ENCODE measurements around the gene HSPA1L. TPM values are rescaled to one million over a fixed set of nuclear protein-coding genes. Genes with fewer than 3 reads are reported as not detected.
"Not testable (repeated sequence)": the region's sequence is repeated elsewhere in the genome, so short reads cannot be mapped to it uniquely, and the experiment has no call there.

The HSPA1L gene
- total and polyA plus RNA-seq, 2 donors (not counting 3 experiments of a cell fraction or from before 2014, with no cell fraction given), result 0.32 to 0.77 TPM

DNA sequence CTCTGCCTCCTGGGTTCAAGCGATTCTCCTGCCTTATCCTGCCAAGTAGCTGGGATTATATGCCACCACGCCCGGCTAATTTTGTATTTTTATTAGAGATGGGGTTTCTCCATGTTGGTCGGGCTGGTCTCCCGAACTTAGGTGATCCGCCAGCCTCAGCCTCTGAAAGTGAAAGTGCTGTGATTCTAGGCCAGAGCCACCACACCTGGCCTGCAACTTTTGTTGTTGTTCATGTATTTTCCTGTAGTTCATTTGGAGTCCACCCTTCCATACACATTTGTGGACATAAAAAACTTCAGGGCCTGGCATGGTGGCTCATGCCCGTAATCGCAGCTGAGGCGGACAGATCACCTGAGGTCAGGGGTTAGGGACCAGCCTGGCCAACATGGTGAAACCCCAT, 27.0 kb upstream of the HSPA1L start:
- no peak for TF ChIP-seq MYC (IDR thresholded peaks at IDR 0.05; ENCODE audit: low read depth, low read length)
- TF ChIP-seq, protein P1, sequence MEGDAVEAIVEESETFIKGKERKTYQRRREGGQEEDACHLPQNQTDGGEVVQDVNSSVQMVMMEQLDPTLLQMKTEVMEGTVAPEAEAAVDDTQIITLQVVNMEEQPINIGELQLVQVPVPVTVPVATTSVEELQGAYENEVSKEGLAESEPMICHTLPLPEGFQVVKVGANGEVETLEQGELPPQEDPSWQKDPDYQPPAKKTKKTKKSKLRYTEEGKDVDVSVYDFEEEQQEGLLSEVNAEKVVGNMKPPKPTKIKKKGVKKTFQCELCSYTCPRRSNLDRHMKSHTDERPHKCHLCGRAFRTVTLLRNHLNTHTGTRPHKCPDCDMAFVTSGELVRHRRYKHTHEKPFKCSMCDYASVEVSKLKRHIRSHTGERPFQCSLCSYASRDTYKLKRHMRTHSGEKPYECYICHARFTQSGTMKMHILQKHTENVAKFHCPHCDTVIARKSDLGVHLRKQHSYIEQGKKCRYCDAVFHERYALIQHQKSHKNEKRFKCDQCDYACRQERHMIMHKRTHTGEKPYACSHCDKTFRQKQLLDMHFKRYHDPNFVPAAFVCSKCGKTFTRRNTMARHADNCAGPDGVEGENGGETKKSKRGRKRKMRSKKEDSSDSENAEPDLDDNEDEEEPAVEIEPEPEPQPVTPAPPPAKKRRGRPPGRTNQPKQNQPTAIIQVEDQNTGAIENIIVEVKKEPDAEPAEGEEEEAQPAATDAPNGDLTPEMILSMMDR (IDR thresholded peaks at IDR 0.05; ENCODE audit: extremely low read depth in 1 of 2, insufficient read depth in 1 of 2, low read depth in 1 of 2, low read length in 2 of 2), result no peak
- no peak for TF ChIP-seq JUN (IDR thresholded peaks at IDR 0.05; ENCODE audit: borderline replicate concordance, insufficient read depth, insufficient read length, low read depth)
- no peak for TF ChIP-seq GATA2 (IDR thresholded peaks at IDR 0.05; ENCODE audit: insufficient read depth, insufficient read length, low read depth, low read length)
- no peak for TF ChIP-seq EZH2 (IDR thresholded peaks at IDR 0.05; ENCODE audit: borderline replicate concordance, low read depth, low read length, severe bottlenecking)
- no peak for TF ChIP-seq POLR2A (IDR thresholded peaks at IDR 0.05; ENCODE audit: low read depth, low read length)
- TF ChIP-seq, protein P2, sequence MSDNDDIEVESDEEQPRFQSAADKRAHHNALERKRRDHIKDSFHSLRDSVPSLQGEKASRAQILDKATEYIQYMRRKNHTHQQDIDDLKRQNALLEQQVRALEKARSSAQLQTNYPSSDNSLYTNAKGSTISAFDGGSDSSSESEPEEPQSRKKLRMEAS (IDR thresholded peaks at IDR 0.05; ENCODE audit: insufficient read depth, insufficient read length), result no peak
- TF ChIP-seq POLR2AphosphoS5 (IDR thresholded peaks at IDR 0.05; ENCODE audit: insufficient read depth, low read depth, low read length), result no peak
- TF ChIP-seq FOS (IDR thresholded peaks at IDR 0.05; ENCODE audit: borderline replicate concordance, insufficient read depth, low read length), result no peak
- H3K4me2 ChIP-seq (ENCODE audit: insufficient read depth, low read length), result no peak overlapping the region
- H4K20me1 ChIP-seq (replicated peaks; ENCODE audit: control insufficient read depth, extremely low read depth, insufficient read depth, low read length), result peaks cover 4% of the 10 kb centered on the region
- no TSS peak for BruUV-seq (replicated peaks)
- peaks cover 14% of the 10 kb centered on the region for H3K4me1 ChIP-seq (ENCODE audit: control insufficient read depth, extremely low read depth, insufficient read depth, low read length)
- no peak overlapping the region for H3K27ac ChIP-seq (ENCODE audit: insufficient read depth, low read depth, low read length)
- H3K79me2 ChIP-seq (ENCODE audit: control insufficient read depth, insufficient read depth, low read length), result peaks cover 21% of the 10 kb centered on the region
- dilution Hi-C loops (cut with MboI; ENCODE audit: extremely low pct_ligation_motif_present, low sequenced_read_pairs) (no loop called here), intact Hi-C loops (cut with micrococcal nuclease) (no loop called here)
- H3K9me1 ChIP-seq (replicated peaks; ENCODE audit: control insufficient read depth, extremely low read depth, insufficient read depth, low read length), result no peaks in the 10 kb centered on the region
- H3K9me3 ChIP-seq (replicated peaks; ENCODE audit: control insufficient read depth, insufficient read depth, low read length), result no peaks in the 10 kb centered on the region
- FAIRE-seq (no peak), DNase-seq (ENCODE audit: low read depth, low spot score) (no peak)
- H3K4me3 ChIP-seq (replicated peaks in 1 of 3; ENCODE audit: insufficient read depth in 1 of 3, low read depth in 1 of 3, low read length in 3 of 3), result no peak overlapping the region
- POLR2A ChIA-PET, result no interaction called here
- CTCF ChIA-PET, result interaction anchor here (0.9 kb wide), 1 partner anchor 12 kb away, joined by 3 read pairs; no protein-coding TSS in a partner anchor
- H2AFZ ChIP-seq (ENCODE audit: low read depth, low read length), result no peak overlapping the region
- peaks cover 21 to 24% of the 10 kb centered on the region in 2 experiments for H3K36me3 ChIP-seq (ENCODE audit: control insufficient read depth in 2 of 2, extremely low read depth in 1 of 2, insufficient read depth in 2 of 2, low read length in 2 of 2)
- no peak overlapping the region for H3K9ac ChIP-seq (replicated peaks; ENCODE audit: extremely low read depth, insufficient read depth, low read length)
- H3K27me3 ChIP-seq (ENCODE audit: control insufficient read depth in 2 of 2, insufficient read depth in 2 of 2, low read length in 2 of 2), result no peaks in the 10 kb centered on the region

DNA sequence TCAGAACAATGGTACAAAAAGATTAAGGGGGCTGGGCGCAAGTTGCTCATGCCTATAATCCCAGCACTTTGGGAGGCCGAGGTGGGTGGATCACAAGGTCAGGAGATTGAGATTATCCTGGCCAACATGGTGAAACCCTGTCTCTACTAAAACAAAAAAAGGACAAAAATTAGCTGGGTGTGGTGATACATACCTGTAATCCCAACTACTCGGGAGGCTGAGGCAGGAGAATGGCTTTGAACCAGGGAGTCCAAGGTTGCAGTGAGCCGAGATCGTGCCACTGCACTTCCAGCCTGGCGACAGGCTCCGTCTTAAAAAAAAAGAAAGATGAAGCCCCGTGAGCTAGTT, 24.7 kb upstream of the HSPA1L start:
- BruUV-seq (replicated peaks); H3K4me2 ChIP-seq (ENCODE audit: insufficient read depth, low read length); dilution Hi-C loops (cut with MboI; ENCODE audit: extremely low pct_ligation_motif_present, low sequenced_read_pairs); H3K9me3 ChIP-seq (replicated peaks; ENCODE audit: control insufficient read depth, insufficient read depth, low read length); H3K27me3 ChIP-seq (ENCODE audit: control insufficient read depth in 2 of 2, insufficient read depth in 2 of 2, low read length in 2 of 2); H3K9me1 ChIP-seq (replicated peaks; ENCODE audit: control insufficient read depth, extremely low read depth, insufficient read depth, low read length); H3K27ac ChIP-seq (ENCODE audit: insufficient read depth, low read depth, low read length); H3K9ac ChIP-seq (replicated peaks; ENCODE audit: extremely low read depth, insufficient read depth, low read length); FAIRE-seq; H3K4me3 ChIP-seq (replicated peaks in 1 of 3; ENCODE audit: insufficient read depth in 1 of 3, low read depth in 1 of 3, low read length in 3 of 3); H4K20me1 ChIP-seq (replicated peaks; ENCODE audit: control insufficient read depth, extremely low read depth, insufficient read depth, low read length); H2AFZ ChIP-seq (ENCODE audit: low read depth, low read length); DNase-seq (ENCODE audit: low read depth, low spot score): not testable (repeated sequence)
- peaks cover 24% of the 10 kb centered on the region for H3K4me1 ChIP-seq (ENCODE audit: control insufficient read depth, extremely low read depth, insufficient read depth, low read length)
- peaks cover 21 to 27% of the 10 kb centered on the region in 2 experiments for H3K36me3 ChIP-seq (ENCODE audit: control insufficient read depth in 2 of 2, extremely low read depth in 1 of 2, insufficient read depth in 2 of 2, low read length in 2 of 2)
- CTCF ChIA-PET, result interaction anchor here (1.0 kb wide), 1 partner anchor 70 kb away, joined by 3 read pairs; no protein-coding TSS in a partner anchor
- peaks cover 44% of the 10 kb centered on the region for H3K79me2 ChIP-seq (ENCODE audit: control insufficient read depth, insufficient read depth, low read length)
- intact Hi-C loops (cut with micrococcal nuclease), result loop anchor here (10.0 kb wide), 1 partner anchor 115 kb away; the partner anchor contains the start of genes NELFE and SKIC2
- POLR2A ChIA-PET, result interaction anchor here (1.2 to 1.9 kb wide), 2 partner anchors 12 to 24 kb away, joined by 3 to 5 read pairs; partner anchors contain the start of genes HSPA1B and NEU1
